Tibial artery (tissue), 4 donors: ENCODE results near the gene RAG2.

Experiments used
- DNase-seq, 2 donors: peaks; one replicate each; pipeline ENCODE4 v3.0.0-alpha.2; 2019
- H3K27ac ChIP-seq, 2 donors: fragments of 200-600 bp; sonication (generic) in 1 of 2; 1 replicate in 1 of 2; 2 replicates in 1 of 2; pipeline ENCODE4 v1.5.1; 2018 to 2019; ENCODE audit warnings: mild to moderate bottlenecking in 1 of 2
- H3K27me3 ChIP-seq, 2 donors: fragments of 200-600 bp; sonication (generic) in 1 of 2; one replicate each; pipeline versions ENCODE4 v1.5.1 to v1.6.0; 2016 to 2019
- H3K36me3 ChIP-seq, 3 donors: fragments of 200-600 bp; sonication (generic) in 2 of 3; one replicate each; pipeline ENCODE4 v1.5.1; 2016 to 2019; ENCODE audit warnings: mild to moderate bottlenecking in 2 of 3
- H3K4me1 ChIP-seq, 4 donors: fragments of 200-600 bp; sonication (generic) in 2 of 4; 1 replicate in 3 of 4; 2 replicates in 1 of 4; pipeline ENCODE4 v1.5.1; 2016 to 2019
- H3K4me3 ChIP-seq, 2 donors: fragments of 200-600 bp; sonication (generic) in 1 of 2; 1 replicate in 1 of 2; 2 replicates in 1 of 2; pipeline ENCODE4 v1.5.1; 2018 to 2019; ENCODE audit warnings: mild to moderate bottlenecking in 2 of 2
- H3K9me3 ChIP-seq, 3 donors: fragments of 200-600 bp; sonication (generic) in 1 of 3; one replicate each; pipeline ENCODE4 v1.5.1; 2016 to 2019
- intact Hi-C: fragments of 100-400 bp; cut with DNase I; formaldehyde crosslinking; loops from one replicate; pipeline ENCODE4 v1.15.0; 2023; ENCODE audit warnings: low total_unique reads
- TF ChIP-seq, protein P1 (sequence below), 2 experiments: fragments of 200-600 bp in 1 of 2; fragments of 450-650 bp in 1 of 2; IDR thresholded peaks; one replicate each; pipeline ENCODE4 v1.5.1; 2017 to 2019; ENCODE audit warnings: antibody characterized with exemption in 2 of 2, mild to moderate bottlenecking in 1 of 2, moderate library complexity in 1 of 2

RAG2 gene

DNA sequence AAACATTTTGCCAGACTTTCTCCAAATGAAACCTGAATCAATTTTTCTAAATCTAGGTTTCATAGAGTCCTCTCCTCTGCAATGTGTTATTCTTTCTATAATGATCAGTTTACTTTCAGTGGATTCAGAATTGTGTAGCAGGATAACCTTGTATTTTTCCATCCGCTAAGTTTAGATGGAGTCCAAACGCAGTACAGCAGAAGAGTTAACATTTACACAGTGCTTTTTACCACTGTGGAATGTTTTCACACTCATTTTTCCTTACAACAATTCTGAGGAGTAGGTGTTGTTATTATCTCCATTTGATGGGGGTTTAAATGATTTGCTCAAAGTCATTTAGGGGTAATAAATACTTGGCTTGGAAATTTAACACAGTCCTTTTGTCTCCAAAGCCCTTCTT is 20.7 kb downstream of the RAG2 start:
- DNase-seq, result no peak
- H3K36me3 ChIP-seq, result no peaks in the 10 kb centered on the region
- H3K4me3 ChIP-seq, result no peak overlapping the region
- TF ChIP-seq, protein P1, sequence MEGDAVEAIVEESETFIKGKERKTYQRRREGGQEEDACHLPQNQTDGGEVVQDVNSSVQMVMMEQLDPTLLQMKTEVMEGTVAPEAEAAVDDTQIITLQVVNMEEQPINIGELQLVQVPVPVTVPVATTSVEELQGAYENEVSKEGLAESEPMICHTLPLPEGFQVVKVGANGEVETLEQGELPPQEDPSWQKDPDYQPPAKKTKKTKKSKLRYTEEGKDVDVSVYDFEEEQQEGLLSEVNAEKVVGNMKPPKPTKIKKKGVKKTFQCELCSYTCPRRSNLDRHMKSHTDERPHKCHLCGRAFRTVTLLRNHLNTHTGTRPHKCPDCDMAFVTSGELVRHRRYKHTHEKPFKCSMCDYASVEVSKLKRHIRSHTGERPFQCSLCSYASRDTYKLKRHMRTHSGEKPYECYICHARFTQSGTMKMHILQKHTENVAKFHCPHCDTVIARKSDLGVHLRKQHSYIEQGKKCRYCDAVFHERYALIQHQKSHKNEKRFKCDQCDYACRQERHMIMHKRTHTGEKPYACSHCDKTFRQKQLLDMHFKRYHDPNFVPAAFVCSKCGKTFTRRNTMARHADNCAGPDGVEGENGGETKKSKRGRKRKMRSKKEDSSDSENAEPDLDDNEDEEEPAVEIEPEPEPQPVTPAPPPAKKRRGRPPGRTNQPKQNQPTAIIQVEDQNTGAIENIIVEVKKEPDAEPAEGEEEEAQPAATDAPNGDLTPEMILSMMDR (IDR thresholded peaks at IDR 0.05), result no peak
- H3K27me3 ChIP-seq, result no peaks in the 10 kb centered on the region
- H3K27ac ChIP-seq, result peak overlapping the region; percentile 12 to 54
- H3K4me1 ChIP-seq, result peaks cover 0 to 29% (median 6%) of the 10 kb centered on the region in 4 donors
- H3K9me3 ChIP-seq, result peaks cover 0 to 4% (median 0%) of the 10 kb centered on the region in 3 donors
- intact Hi-C loops, result no loop called here

DNA sequence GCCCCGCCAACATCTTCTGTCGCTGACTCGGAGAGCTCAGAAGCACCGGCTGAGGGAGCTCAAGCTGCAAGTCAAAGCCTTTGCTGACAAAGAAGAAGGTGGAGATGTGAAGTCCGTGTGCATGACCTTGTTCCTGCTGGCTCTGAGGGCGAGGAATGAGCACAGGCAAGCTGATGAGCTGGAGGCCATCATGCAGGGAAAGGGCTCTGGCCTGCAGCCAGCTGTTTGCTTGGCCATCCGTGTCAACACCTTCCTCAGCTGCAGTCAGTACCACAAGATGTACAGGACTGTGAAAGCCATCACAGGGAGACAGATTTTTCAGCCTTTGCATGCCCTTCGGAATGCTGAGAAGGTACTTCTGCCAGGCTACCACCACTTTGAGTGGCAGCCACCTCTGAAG is 23.6 kb downstream of the RAG2 start:
- Histone ChIP-seq H3K36me3 (no peaks in the 10 kb centered on the region), H3K27me3 (no peaks in the 10 kb centered on the region), H3K27ac (no peak overlapping the region), H3K9me3 (no peaks in the 10 kb centered on the region), H3K4me3 (no peak overlapping the region), H3K4me1 (peaks cover 0 to 29% (median 6%) of the 10 kb centered on the region in 4 donors)
- TF ChIP-seq, protein P1 (IDR thresholded peaks at IDR 0.05), result no peak
- intact Hi-C loops, result no loop called here
- no peak for DNase-seq

DNA sequence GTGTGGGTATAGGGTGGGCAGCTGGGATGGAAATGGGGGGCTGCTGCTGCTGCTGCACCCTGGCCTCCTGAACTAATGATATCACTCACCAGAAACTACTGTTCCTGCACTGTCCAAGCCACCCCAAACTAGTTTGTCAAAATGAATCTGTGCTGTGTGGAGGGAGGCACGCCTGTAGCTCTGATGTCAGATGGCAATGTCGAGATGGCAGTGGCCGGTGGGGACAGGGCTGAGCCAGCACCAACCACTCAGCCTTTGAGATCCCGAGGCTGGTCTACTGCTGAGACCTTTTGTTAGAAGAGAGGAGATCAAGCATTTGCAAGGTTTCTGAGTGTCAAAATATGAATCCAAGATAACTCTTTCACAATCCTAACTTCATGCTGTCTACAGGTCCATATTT is 28.9 kb downstream of the RAG2 start:
- no peaks in the 10 kb centered on the region for H3K9me3 ChIP-seq
- H3K27ac ChIP-seq, result no peak overlapping the region
- TF ChIP-seq, protein P1 (IDR thresholded peaks at IDR 0.05), result no peak
- H3K27me3 ChIP-seq, result no peaks in the 10 kb centered on the region
- no peak for DNase-seq
- intact Hi-C loops, result loop anchor here (5.0 kb wide), 1 partner anchor 38 kb away; no protein-coding TSS in a partner anchor
- no peaks in the 10 kb centered on the region for H3K36me3 ChIP-seq
- peaks cover 0 to 7% (median 2%) of the 10 kb centered on the region in 4 donors for H3K4me1 ChIP-seq
- H3K4me3 ChIP-seq, result no peak overlapping the region

DNA sequence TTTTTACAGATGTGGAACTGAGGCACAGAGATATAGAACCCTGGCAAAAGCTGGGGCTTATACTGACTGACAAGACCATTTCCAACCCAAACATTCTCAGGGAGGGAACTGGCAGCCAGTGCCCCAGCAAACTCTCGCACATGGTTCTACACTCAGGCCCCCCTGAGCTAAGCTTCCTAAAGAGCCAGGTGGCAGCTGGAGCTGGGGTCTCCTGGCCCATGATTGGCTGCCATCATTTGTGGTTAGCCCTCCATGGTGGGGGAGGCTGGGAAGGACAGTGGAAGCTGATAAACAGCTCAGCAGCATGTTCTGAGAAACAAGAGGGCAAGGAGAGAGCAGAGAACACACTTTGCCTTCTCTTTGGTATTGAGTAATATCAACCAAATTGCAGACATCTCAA is 30.3 kb downstream of the RAG2 start, which contains the start of gene RAG1:
Gene RAG1, plus strand, starts transcription at position 314 of the 400 bp plus-strand sequence. CDS start 5,298 bp downstream, outside the sequence.
- TF ChIP-seq, protein P1 (IDR thresholded peaks at IDR 0.05), result no peak
- Histone ChIP-seq H3K9me3 (no peaks in the 10 kb centered on the region), H3K27me3 (no peaks in the 10 kb centered on the region), H3K36me3 (no peaks in the 10 kb centered on the region), H3K4me1 (peaks cover 0 to 7% (median 2%) of the 10 kb centered on the region in 4 donors), H3K4me3 (no peak within 1 kb of the TSS), H3K27ac (no peak within 1 kb of the TSS)
- intact Hi-C loops, result loop anchor here (5.0 kb wide), 1 partner anchor 40 kb away; no protein-coding TSS in a partner anchor
- DNase-seq, result no peak

DNA sequence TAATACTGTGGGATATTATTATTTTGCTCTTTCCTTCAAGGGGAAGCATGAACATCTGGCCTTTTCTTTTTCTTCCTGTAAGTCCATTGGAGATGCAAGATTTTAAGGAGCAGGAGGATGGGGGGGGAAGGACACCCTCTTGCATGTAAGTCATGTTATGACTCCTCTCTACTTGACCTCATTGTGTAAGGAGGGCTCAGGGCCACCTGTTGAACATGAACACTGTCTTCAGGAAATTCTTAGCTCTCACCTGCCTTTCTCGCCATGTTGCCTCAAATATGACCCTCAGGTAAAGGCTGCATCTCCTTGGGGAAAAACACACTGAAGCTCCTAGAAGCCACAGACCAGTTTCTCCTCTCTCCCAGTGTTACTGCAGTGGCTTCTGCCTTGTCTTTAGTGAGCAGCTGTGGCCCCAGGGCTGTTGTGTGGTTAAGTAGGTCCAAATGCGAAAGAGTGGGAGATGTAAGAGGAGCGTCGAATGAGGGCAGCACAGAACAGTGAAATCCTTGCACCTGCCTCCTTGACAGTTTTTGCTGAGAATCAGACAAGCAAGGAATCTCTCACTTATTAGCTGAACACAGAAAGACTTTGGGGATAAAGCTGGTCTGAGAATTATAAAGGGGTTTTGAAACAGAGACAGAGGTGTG is 31.5 kb downstream of the RAG2 start:
- no peak for DNase-seq
- no peaks in the 10 kb centered on the region for H3K27me3 ChIP-seq
- H3K4me3 ChIP-seq, result no peak overlapping the region
- TF ChIP-seq, protein P1 (IDR thresholded peaks at IDR 0.05), result no peak
- H3K27ac ChIP-seq, result no peak overlapping the region
- H3K4me1 ChIP-seq, result peaks cover 0 to 7% (median 2%) of the 10 kb centered on the region in 4 donors
- intact Hi-C loops, result loop anchor here (5.0 kb wide), 1 partner anchor 41 kb away; no protein-coding TSS in a partner anchor
- no peaks in the 10 kb centered on the region for H3K9me3 ChIP-seq
- H3K36me3 ChIP-seq, result no peaks in the 10 kb centered on the region
